ENCODE results near the gene APOL2. TPM values are rescaled to one million over a fixed set of nuclear protein-coding genes. Genes with fewer than 3 reads are reported as not detected.

Gene APOL2
- total RNA-seq, 2 experiments from 2014 or later = 11.8 to 12.4 TPM

- no peaks in the 10 kb centered on the region for H3K9me3 ChIP-seq (ENCODE audit: low read length)
- no peak overlapping the region for H3K4me2 ChIP-seq (ENCODE audit: low read length)
- no TSS peak for BruUV-seq (replicated peaks)
- no peaks in the 10 kb centered on the region for H3K9me2 ChIP-seq (ENCODE audit: insufficient read depth, low read length)
- no peaks in the 10 kb centered on the region for H4K20me1 ChIP-seq (ENCODE audit: insufficient read depth, low read length)
- no peaks in the 10 kb centered on the region for H3K36me3 ChIP-seq (ENCODE audit: insufficient read depth, low read length)
- no peak overlapping the region for H3K27ac ChIP-seq (ENCODE audit: low read depth, low read length, poor library complexity, severe bottlenecking)
- POLR2A ChIA-PET = interaction anchor here (0.6 to 0.7 kb wide), 2 partner anchors 16 to 18 kb away, joined by 3 read pairs; no protein-coding TSS in a partner anchor
- no peaks in the 10 kb centered on the region for H3K4me1 ChIP-seq (ENCODE audit: insufficient read depth, low read length, poor library complexity, severe bottlenecking)
- no peaks in the 10 kb centered on the region for H3K79me2 ChIP-seq (ENCODE audit: insufficient read depth, low read depth, low read length)
- TF ChIP-seq EZH2phosphoT487 (IDR thresholded peaks at IDR 0.05; ENCODE audit: borderline replicate concordance, low read depth, low read length) = no peak
- no peak for TF ChIP-seq CTCF (conservative IDR thresholded peaks at IDR 0.05; ENCODE audit: low read length)
- no peak for DNase-seq (ENCODE audit: low spot score)
- no peak overlapping the region for H3K4me3 ChIP-seq (ENCODE audit: low read depth, low read length, poor library complexity, severe bottlenecking)
- intact Hi-C loops (cut with micrococcal nuclease; ENCODE audit: unreplicated experiment) = no loop called here
- H2AFZ ChIP-seq (ENCODE audit: low read length) = no peak overlapping the region
- CTCF ChIA-PET (ENCODE audit: unreplicated experiment) = no interaction called here
These were observed 20.6 kb downstream of the APOL2 start for GRCh38 chr22:36218648-36219193.

- no peak for TF ChIP-seq EZH2phosphoT487 (IDR thresholded peaks at IDR 0.05; ENCODE audit: borderline replicate concordance, low read depth, low read length)
- no peak for TF ChIP-seq CTCF (conservative IDR thresholded peaks at IDR 0.05; ENCODE audit: low read length)
- Histone ChIP-seq H4K20me1 (ENCODE audit: insufficient read depth, low read length) (no peaks in the 10 kb centered on the region), H3K4me2 (ENCODE audit: low read length) (no peak overlapping the region), H2AFZ (ENCODE audit: low read length) (no peak overlapping the region), H3K9me3 (ENCODE audit: low read length) (no peaks in the 10 kb centered on the region), H3K36me3 (ENCODE audit: insufficient read depth, low read length) (no peaks in the 10 kb centered on the region), H3K27ac (ENCODE audit: low read depth, low read length, poor library complexity, severe bottlenecking) (no peak overlapping the region), H3K4me1 (ENCODE audit: insufficient read depth, low read length, poor library complexity, severe bottlenecking) (no peaks in the 10 kb centered on the region), H3K9me2 (ENCODE audit: insufficient read depth, low read length) (no peaks in the 10 kb centered on the region), H3K4me3 (ENCODE audit: low read depth, low read length, poor library complexity, severe bottlenecking) (no peak overlapping the region), H3K79me2 (ENCODE audit: insufficient read depth, low read depth, low read length) (no peaks in the 10 kb centered on the region)
- BruUV-seq (replicated peaks) = no TSS peak
- intact Hi-C loops (cut with micrococcal nuclease; ENCODE audit: unreplicated experiment) = no loop called here
- no peak for DNase-seq (ENCODE audit: low spot score)
- ChIA-PET POLR2A (no interaction called here), CTCF (ENCODE audit: unreplicated experiment) (no interaction called here)
These were observed 23.3 kb downstream of the APOL2 start for GRCh38 chr22:36215981-36216380.

DNA sequence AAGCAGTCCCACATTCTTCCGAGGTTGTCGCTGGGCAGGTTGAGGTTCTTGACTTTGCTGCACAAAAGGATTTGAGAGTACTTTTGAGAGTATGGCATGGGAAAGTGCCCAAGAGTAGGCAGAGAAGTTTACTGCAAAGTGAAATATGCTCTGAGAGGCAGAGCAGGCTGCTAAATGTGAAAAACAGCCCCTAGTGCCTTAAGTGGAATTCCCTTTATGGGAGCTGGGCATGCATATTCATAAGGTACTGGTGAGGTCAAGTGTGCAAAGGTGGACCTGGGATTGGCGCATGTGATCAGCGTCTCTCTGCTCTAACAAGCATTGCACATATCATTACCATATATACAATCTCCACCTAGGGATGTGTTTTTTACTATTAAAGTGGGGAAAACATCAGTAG is 25.7 kb downstream of the APOL2 start:
- Histone ChIP-seq H3K36me3 (ENCODE audit: insufficient read depth, low read length) (no peaks in the 10 kb centered on the region), H3K9me3 (ENCODE audit: low read length) (peaks cover 9% of the 10 kb centered on the region; the same call in 1 of the 2 replicates), H2AFZ (ENCODE audit: low read length) (no peak overlapping the region), H3K4me2 (ENCODE audit: low read length) (no peak overlapping the region), H3K9me2 (ENCODE audit: insufficient read depth, low read length) (no peaks in the 10 kb centered on the region), H3K4me3 (ENCODE audit: low read depth, low read length, poor library complexity, severe bottlenecking) (no peak overlapping the region), H3K79me2 (ENCODE audit: insufficient read depth, low read depth, low read length) (no peaks in the 10 kb centered on the region), H4K20me1 (ENCODE audit: insufficient read depth, low read length) (no peaks in the 10 kb centered on the region), H3K4me1 (ENCODE audit: insufficient read depth, low read length, poor library complexity, severe bottlenecking) (no peaks in the 10 kb centered on the region), H3K27ac (ENCODE audit: low read depth, low read length, poor library complexity, severe bottlenecking) (no peak overlapping the region)
- TF ChIP-seq CTCF (conservative IDR thresholded peaks at IDR 0.05; ENCODE audit: low read length) = no peak
- no peak for TF ChIP-seq EZH2phosphoT487 (IDR thresholded peaks at IDR 0.05; ENCODE audit: borderline replicate concordance, low read depth, low read length)
- ChIA-PET CTCF (ENCODE audit: unreplicated experiment) (no interaction called here), POLR2A (no interaction called here)
- no TSS peak for BruUV-seq (replicated peaks)
- intact Hi-C loops (cut with micrococcal nuclease; ENCODE audit: unreplicated experiment) = no loop called here
- DNase-seq (ENCODE audit: low spot score) = no peak
